HepG2 (cell line): ENCODE measurements around the gene EFCAB14. TPM values are rescaled to one million over a fixed set of nuclear protein-coding genes. Genes with fewer than 3 reads are reported as not detected.

Experiments used
- EEA1 ChIP-seq: sonication (generic); formaldehyde crosslinking; IDR thresholded peaks from 2 replicates; pipeline ENCODE4 v1.5.1; 2020; ENCODE audit warnings: mild to moderate bottlenecking, missing genetic modification reagents, borderline replicate concordance
- HNRNPLL ChIP-seq: fragments of 200-400 bp; formaldehyde crosslinking; IDR thresholded peaks from 2 replicates; pipeline ENCODE4 v1.6.1; 2017; ENCODE audit warnings: mild to moderate bottlenecking, low read depth, low read length; ENCODE audit not compliant: poor library complexity, severe bottlenecking
- PHF20 ChIP-seq: sonication (generic); formaldehyde crosslinking; IDR thresholded peaks from 2 replicates; pipeline ENCODE4 v1.5.0; 2020; ENCODE audit warnings: mild to moderate bottlenecking, missing genetic modification reagents
- RBM22 ChIP-seq: fragments of 200-400 bp; formaldehyde crosslinking; optimal IDR thresholded peaks from 2 replicates; pipeline ENCODE3; 2017; ENCODE audit warnings: mild to moderate bottlenecking, low read length, moderate library complexity
- RFXAP ChIP-seq: sonication (generic); formaldehyde crosslinking; IDR thresholded peaks from 2 replicates; pipeline ENCODE4 v1.4.0; 2020; ENCODE audit warnings: missing genetic modification reagents, borderline replicate concordance
- TAF15 ChIP-seq: fragments of 200-400 bp; formaldehyde crosslinking; IDR thresholded peaks from one replicate; pipeline ENCODE4 v1.6.1; 2018; ENCODE audit warnings: mild to moderate bottlenecking, low read depth, low read length; ENCODE audit not compliant: poor library complexity, severe bottlenecking
- THAP11 ChIP-seq: IDR thresholded peaks from 2 replicates; pipeline ENCODE4 v1.6.1; 2016; ENCODE audit warnings: missing biosample characterization, missing genetic modification reagents
- ZC3H4 ChIP-seq: sonication (generic); formaldehyde crosslinking; IDR thresholded peaks from 2 replicates; pipeline ENCODE4 v1.4.0; 2020; ENCODE audit warnings: missing genetic modification reagents, borderline replicate concordance
- ZNF501 ChIP-seq: sonication (generic); formaldehyde crosslinking; IDR thresholded peaks from 2 replicates; pipeline ENCODE4 v1.5.1; 2020; ENCODE audit warnings: mild to moderate bottlenecking, moderate library complexity, missing genetic modification reagents
- ZNF569 ChIP-seq: sonication (generic); formaldehyde crosslinking; IDR thresholded peaks from 2 replicates; pipeline ENCODE4 v1.5.0; 2020; ENCODE audit warnings: mild to moderate bottlenecking, missing genetic modification reagents, moderate library complexity, borderline replicate concordance
- ZNF720 ChIP-seq: sonication (generic); formaldehyde crosslinking; IDR thresholded peaks from 2 replicates; pipeline ENCODE4 v1.4.0; 2020; ENCODE audit warnings: missing genetic modification reagents
- ZSCAN25 ChIP-seq: sonication (generic); formaldehyde crosslinking; IDR thresholded peaks from 2 replicates; pipeline ENCODE4 v1.8.0; 2022; ENCODE audit warnings: mild to moderate bottlenecking, missing genetic modification reagents
- ZZZ3 ChIP-seq: sonication (generic); formaldehyde crosslinking; IDR thresholded peaks from 2 replicates; pipeline ENCODE4 v1.4.0; 2020; ENCODE audit warnings: missing genetic modification reagents, mild to moderate bottlenecking, borderline replicate concordance
- polyA plus RNA-seq, 8 experiments: library from polyadenylated mRNA; depleted of rRNA in 3 of 8; stranded (reverse) in 7 of 8; unstranded in 1 of 8; fragments of >200 nt; fragmentation: Illumina TruSeq in 4 of 8; extraction: Trizol in 4 of 8; gene quantifications; 2 replicates each; pipeline versions ENCODE4 v1.2.1 to v1.2.3, GENCODE V29; 2011 to 2016; ENCODE audit warnings: low read depth in 4 of 8, missing spikeins in 1 of 8, mixed read lengths in 1 of 8; ENCODE audit not compliant: insufficient read depth in 1 of 8
- total RNA-seq, 5 experiments: library from RNA; depleted of rRNA; stranded (reverse); fragments of >200 nt; fragmentation: Illumina TruSeq; extraction: Trizol; gene quantifications; 2 replicates each; pipeline ENCODE4 v1.2.3, GENCODE V29; 2016; ENCODE audit warnings: low read depth in 1 of 5
- TF ChIP-seq, protein P1 (sequence below): sonication (generic); formaldehyde crosslinking; IDR thresholded peaks from 2 replicates; pipeline ENCODE4 v1.8.0; 2022; ENCODE audit warnings: missing genetic modification reagents, mild to moderate bottlenecking, moderate library complexity, borderline replicate concordance
- TF ChIP-seq, protein P2 (sequence below): fragments of 450-650 bp; IDR thresholded peaks from 2 replicates; pipeline ENCODE4 v1.6.1; 2017
- TF ChIP-seq, protein P3 (sequence below), 2 experiments: sonication (generic) in 1 of 2; formaldehyde crosslinking in 1 of 2; IDR thresholded peaks; 2 replicates each; pipeline versions ENCODE4 v1.4.0 to v1.6.1; 2016 to 2020; ENCODE audit warnings: borderline replicate concordance in 1 of 2, low read depth in 1 of 2, mild to moderate bottlenecking in 1 of 2, missing genetic modification reagents in 1 of 2
- TF ChIP-seq, protein P4 (sequence below): sonication (generic); formaldehyde crosslinking; conservative IDR thresholded peaks from 2 replicates; pipeline ENCODE4 v1.8.0; 2022; ENCODE audit warnings: mild to moderate bottlenecking, moderate library complexity, missing genetic modification reagents

EFCAB14 gene
- total and polyA plus RNA-seq, 2 of the 13 experiments (the other 11 are each of a cell fraction or from before 2014, with no cell fraction given): 13.4 to 17.9 TPM

DNA sequence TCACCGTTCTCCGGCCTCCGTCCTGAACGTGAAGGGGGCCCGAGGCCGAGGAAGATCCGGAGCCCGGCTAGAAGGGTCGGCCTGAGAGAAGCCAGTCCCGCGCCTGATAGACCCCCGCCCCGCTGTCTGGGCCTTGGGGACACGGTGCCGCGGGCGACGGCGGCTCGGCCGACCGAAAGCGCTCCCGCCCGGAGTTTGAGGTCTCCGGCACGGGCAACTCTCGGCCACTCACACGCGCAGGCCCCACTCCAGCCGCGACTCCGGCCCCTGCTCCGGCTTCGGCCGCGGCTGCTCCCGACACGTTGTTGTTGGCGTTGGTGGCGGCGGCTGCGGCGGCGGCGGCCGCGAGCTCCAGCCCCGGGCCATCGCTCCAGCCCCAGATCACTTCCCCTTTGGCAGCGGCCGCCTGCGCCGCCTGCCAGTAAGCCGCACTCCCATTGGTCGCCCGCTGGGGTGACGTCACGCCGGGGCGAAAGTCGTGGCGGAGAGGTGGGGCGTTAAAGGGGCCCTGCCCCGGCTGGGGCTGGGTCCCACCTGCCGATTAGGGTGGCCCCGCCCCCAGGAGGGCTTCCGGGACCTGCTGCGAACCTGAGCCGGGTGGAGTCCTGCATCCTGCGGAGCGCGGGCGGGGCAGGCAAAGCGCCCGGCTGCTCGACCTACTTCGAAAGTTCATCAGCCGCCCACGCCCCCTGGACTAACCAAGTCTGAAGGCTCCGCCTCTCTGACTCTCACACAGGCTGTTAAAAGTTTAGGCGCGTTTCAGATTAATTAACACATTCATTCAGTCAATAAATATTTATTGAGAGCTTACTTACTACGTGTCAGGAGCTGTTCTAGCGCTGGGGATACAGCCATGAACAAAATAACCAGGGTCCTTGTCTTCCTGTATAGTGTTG is at the start of gene EFCAB14 (continued):
- TF ChIP-seq ZNF720 (CRISPR knock-in tag) (no peak), ZNF501 (peak; percentile 81), TAF15 (no peak), ZC3H4 (CRISPR knock-in tag) (no peak), ZZZ3 (CRISPR knock-in tag) (no peak), EEA1 (CRISPR knock-in tag) (0 out of 2 replicates have a peak, but pooled peaks have one; percentile 75), HNRNPLL (peak; percentile 77), RFXAP (CRISPR knock-in tag) (peak; percentile 73; the same call in 1 of the 2 replicates), THAP11 (peak; percentile 88), ZNF569 (CRISPR knock-in tag) (no peak), PHF20 (CRISPR knock-in tag) (peak; percentile 92), ZSCAN25 (no peak), RBM22 (no peak)
- TF ChIP-seq, protein P1, sequence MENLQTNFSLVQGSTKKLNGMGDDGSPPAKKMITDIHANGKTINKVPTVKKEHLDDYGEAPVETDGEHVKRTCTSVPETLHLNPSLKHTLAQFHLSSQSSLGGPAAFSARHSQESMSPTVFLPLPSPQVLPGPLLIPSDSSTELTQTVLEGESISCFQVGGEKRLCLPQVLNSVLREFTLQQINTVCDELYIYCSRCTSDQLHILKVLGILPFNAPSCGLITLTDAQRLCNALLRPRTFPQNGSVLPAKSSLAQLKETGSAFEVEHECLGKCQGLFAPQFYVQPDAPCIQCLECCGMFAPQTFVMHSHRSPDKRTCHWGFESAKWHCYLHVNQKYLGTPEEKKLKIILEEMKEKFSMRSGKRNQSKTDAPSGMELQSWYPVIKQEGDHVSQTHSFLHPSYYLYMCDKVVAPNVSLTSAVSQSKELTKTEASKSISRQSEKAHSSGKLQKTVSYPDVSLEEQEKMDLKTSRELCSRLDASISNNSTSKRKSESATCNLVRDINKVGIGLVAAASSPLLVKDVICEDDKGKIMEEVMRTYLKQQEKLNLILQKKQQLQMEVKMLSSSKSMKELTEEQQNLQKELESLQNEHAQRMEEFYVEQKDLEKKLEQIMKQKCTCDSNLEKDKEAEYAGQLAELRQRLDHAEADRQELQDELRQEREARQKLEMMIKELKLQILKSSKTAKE (CRISPR knock-in tag): no peak
- TF ChIP-seq, protein P2, sequence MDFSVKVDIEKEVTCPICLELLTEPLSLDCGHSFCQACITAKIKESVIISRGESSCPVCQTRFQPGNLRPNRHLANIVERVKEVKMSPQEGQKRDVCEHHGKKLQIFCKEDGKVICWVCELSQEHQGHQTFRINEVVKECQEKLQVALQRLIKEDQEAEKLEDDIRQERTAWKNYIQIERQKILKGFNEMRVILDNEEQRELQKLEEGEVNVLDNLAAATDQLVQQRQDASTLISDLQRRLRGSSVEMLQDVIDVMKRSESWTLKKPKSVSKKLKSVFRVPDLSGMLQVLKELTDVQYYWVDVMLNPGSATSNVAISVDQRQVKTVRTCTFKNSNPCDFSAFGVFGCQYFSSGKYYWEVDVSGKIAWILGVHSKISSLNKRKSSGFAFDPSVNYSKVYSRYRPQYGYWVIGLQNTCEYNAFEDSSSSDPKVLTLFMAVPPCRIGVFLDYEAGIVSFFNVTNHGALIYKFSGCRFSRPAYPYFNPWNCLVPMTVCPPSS: no peak
- TF ChIP-seq, protein P3, sequence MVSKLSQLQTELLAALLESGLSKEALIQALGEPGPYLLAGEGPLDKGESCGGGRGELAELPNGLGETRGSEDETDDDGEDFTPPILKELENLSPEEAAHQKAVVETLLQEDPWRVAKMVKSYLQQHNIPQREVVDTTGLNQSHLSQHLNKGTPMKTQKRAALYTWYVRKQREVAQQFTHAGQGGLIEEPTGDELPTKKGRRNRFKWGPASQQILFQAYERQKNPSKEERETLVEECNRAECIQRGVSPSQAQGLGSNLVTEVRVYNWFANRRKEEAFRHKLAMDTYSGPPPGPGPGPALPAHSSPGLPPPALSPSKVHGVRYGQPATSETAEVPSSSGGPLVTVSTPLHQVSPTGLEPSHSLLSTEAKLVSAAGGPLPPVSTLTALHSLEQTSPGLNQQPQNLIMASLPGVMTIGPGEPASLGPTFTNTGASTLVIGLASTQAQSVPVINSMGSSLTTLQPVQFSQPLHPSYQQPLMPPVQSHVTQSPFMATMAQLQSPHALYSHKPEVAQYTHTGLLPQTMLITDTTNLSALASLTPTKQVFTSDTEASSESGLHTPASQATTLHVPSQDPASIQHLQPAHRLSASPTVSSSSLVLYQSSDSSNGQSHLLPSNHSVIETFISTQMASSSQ (IDR thresholded peaks at IDR 0.05; ENCODE audit: low read depth): no peak
- TF ChIP-seq, protein P3 (CRISPR knock-in tag; IDR thresholded peaks at IDR 0.05; ENCODE audit: borderline replicate concordance): peak; percentile 44; the same call in 1 of the 2 replicates
- TF ChIP-seq, protein P4, sequence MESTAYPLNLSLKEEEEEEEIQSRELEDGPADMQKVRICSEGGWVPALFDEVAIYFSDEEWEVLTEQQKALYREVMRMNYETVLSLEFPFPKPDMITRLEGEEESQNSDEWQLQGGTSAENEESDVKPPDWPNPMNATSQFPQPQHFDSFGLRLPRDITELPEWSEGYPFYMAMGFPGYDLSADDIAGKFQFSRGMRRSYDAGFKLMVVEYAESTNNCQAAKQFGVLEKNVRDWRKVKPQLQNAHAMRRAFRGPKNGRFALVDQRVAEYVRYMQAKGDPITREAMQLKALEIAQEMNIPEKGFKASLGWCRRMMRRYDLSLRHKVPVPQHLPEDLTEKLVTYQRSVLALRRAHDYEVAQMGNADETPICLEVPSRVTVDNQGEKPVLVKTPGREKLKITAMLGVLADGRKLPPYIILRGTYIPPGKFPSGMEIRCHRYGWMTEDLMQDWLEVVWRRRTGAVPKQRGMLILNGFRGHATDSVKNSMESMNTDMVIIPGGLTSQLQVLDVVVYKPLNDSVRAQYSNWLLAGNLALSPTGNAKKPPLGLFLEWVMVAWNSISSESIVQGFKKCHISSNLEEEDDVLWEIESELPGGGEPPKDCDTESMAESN (CRISPR knock-in tag): peak; percentile 67; the same call in 1 of the 2 replicates
